Retinal pigment epithelial cell (primary cell): ENCODE measurements around the gene SMPD2.
A peak's percentile ranks its signal among the peaks of the same experiment; 100 is the strongest.

ENCODE experiments used
- DNase-seq: peaks from one replicate; pipeline ENCODE4 v3.0.0-alpha.2; 2010; ENCODE audit warnings: low read depth
- H3K4me3 ChIP-seq: 2 replicates; pipeline ENCODE4 v1.5.1; 2011; ENCODE audit warnings: mild to moderate bottlenecking, low read length, control low read depth, moderate library complexity
- CTCF ChIP-seq: conservative IDR thresholded peaks from 2 replicates; pipeline ENCODE4 v1.5.1; 2011; ENCODE audit warnings: low read depth, low read length, control low read depth, inconsistent platforms

Gene SMPD2

GRCh38 chr6:109434456-109434855, 6.1 kb upstream of the SMPD2 start:
- H3K4me3 ChIP-seq: no peak overlapping the region
- TF ChIP-seq CTCF: no peak
- DNase-seq: no peak

GRCh38 chr6:109436041-109436440, 4.5 kb upstream of the SMPD2 start:
- no peak for TF ChIP-seq CTCF
- no peak overlapping the region for H3K4me3 ChIP-seq
- no peak for DNase-seq

- peak; percentile 30 for TF ChIP-seq CTCF
- H3K4me3 ChIP-seq: peak overlapping the region; percentile 60
- no peak for DNase-seq
Observed at GRCh38 chr6:109441069-109441816, 719 bp downstream of the SMPD2 start.

GRCh38 chr6:109442393-109442924, 1.9 kb downstream of the SMPD2 start:
- no peak overlapping the region for H3K4me3 ChIP-seq
- TF ChIP-seq CTCF: no peak
- DNase-seq: no peak

- no peak for TF ChIP-seq CTCF
- DNase-seq: no peak
Observed at GRCh38 chr6:109443425-109443950, 3.0 kb downstream of the SMPD2 start.

GRCh38 chr6:109445382-109445781, 4.9 kb downstream of the SMPD2 start:
- no peak for TF ChIP-seq CTCF
- H3K4me3 ChIP-seq: no peak overlapping the region
- DNase-seq: no peak

More at GRCh38 chr6:109443425-109443950, 3.0 kb downstream of the SMPD2 start:
- H3K4me3 ChIP-seq: no peak overlapping the region

GRCh38 chr6:109446072-109446471, 5.5 kb downstream of the SMPD2 start:
- H3K4me3 ChIP-seq: no peak overlapping the region
- no peak for DNase-seq
- TF ChIP-seq CTCF: no peak
